CD4-positive, CD25-positive, alpha-beta regulatory T cell (primary cell): Measurements from ENCODE around the gene GTPBP1. TPM values are rescaled to one million over a fixed set of nuclear protein-coding genes. Genes with fewer than 3 reads are reported as not detected.

Experiments used
- ATAC-seq, 2 donors: fragments of 150-1000 bp; cut with Tn5 transposase; one replicate each; pipeline ENCODE4 v1.10.0; 2021; ENCODE audit warnings: low read depth in 2 of 2, moderate number of reproducible peaks in 2 of 2, moderate library complexity in 1 of 2
- DNase-seq, 3 donors: peaks; one replicate each; pipeline versions ENCODE4 v3.0.0 to v3.0.0-alpha.2; 2012 to 2022; ENCODE audit warnings: mixed read lengths in 1 of 3
- H3K27ac ChIP-seq: one replicate; pipeline ENCODE4 v1.7.0; 2013; ENCODE audit warnings: mild to moderate bottlenecking, low read length; ENCODE audit not compliant: insufficient read depth, poor library complexity, severe bottlenecking
- H3K27me3 ChIP-seq: one replicate; pipeline ENCODE4 v1.7.0; 2013; ENCODE audit warnings: low read length; ENCODE audit not compliant: control insufficient read depth, insufficient read depth
- H3K36me3 ChIP-seq: one replicate; pipeline ENCODE4 v1.7.0; 2013; ENCODE audit warnings: mild to moderate bottlenecking, low read length, moderate library complexity; ENCODE audit not compliant: control insufficient read depth, insufficient read depth
- H3K4me1 ChIP-seq: 2 replicates; pipeline ENCODE4 v1.7.0; 2013; ENCODE audit warnings: mild to moderate bottlenecking, low read length; ENCODE audit not compliant: insufficient read depth, control insufficient read depth, poor library complexity, severe bottlenecking
- H3K4me3 ChIP-seq: one replicate; pipeline ENCODE4 v1.7.0; 2013; ENCODE audit warnings: low read depth, mild to moderate bottlenecking, low read length, moderate library complexity
- H3K9me3 ChIP-seq, 2 experiments: 1 replicate in 1 of 2; 2 replicates in 1 of 2; pipeline ENCODE4 v1.7.0; 2013; ENCODE audit warnings: low read length in 2 of 2, mild to moderate bottlenecking in 1 of 2, moderate library complexity in 1 of 2; ENCODE audit not compliant: control insufficient read depth in 2 of 2
- H3K27ac Mint-ChIP-seq, 3 donors: one replicate each; pipeline ENCODE4 v1.8.0; 2020 to 2022; ENCODE audit warnings: mild to moderate bottlenecking in 3 of 3, mixed read lengths in 3 of 3, moderate library complexity in 2 of 3
- H3K27me3 Mint-ChIP-seq: one replicate; pipeline ENCODE4 v1.8.0; 2022; ENCODE audit warnings: mild to moderate bottlenecking, mixed read lengths
- H3K36me3 Mint-ChIP-seq: one replicate; pipeline ENCODE4 v1.8.0; 2020; ENCODE audit warnings: mixed read lengths
- H3K4me1 Mint-ChIP-seq, 4 donors: one replicate each; pipeline ENCODE4 v1.8.0; 2020 to 2022; ENCODE audit warnings: mixed read lengths in 4 of 4, mild to moderate bottlenecking in 1 of 4
- H3K4me3 Mint-ChIP-seq, 4 donors: one replicate each; pipeline ENCODE4 v1.8.0; 2020 to 2022; ENCODE audit warnings: mild to moderate bottlenecking in 4 of 4, mixed read lengths in 4 of 4, moderate library complexity in 3 of 4
- H3K9me3 Mint-ChIP-seq, 7 donors: one replicate each; pipeline ENCODE4 v1.8.0; 2020 to 2022; ENCODE audit warnings: mixed read lengths in 7 of 7, mild to moderate bottlenecking in 3 of 7, moderate library complexity in 2 of 7
- polyA plus RNA-seq, 4 donors: library from polyadenylated mRNA; unstranded; fragments of 300-500 nt; fragmentation: Illumina TruSeq; gene quantifications; one replicate each; pipeline ENCODE4 v1.2.3, GENCODE V29; 2021
- total RNA-seq: library from RNA; stranded (reverse); gene quantifications from one replicate; pipeline ENCODE4 v1.2.3, GENCODE V29; 2022

Gene GTPBP1
- total and polyA plus RNA-seq, 5 donors from 2014 or later: 25.4 to 285 (median 25.8) TPM

DNA sequence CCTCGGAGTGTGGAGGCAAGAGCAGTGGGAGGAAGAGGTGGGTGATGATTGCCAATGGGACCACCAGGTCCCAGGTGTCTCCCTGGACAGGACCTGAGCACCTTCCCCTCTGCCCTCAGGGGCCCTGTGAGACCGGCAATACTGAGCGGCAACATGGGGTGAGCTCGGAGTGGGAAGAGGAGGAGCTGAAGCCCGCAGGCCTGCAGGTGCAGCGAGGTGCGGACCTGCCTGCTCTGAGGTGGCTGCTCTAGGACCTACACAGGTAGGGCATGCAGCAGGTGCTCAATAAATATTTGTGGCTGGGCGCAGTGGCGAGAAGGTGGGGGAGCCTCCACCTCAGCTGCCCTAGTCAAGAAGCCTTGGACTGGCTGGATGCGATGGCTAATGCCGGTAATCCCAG is 62.3 kb downstream of the GTPBP1 start:
- no peak overlapping the region for H3K27ac ChIP-seq
- H3K4me3 Mint-ChIP-seq: no peak overlapping the region
- H3K36me3 Mint-ChIP-seq: no peaks in the 10 kb centered on the region
- no peaks in the 10 kb centered on the region for H3K36me3 ChIP-seq
- H3K4me1 ChIP-seq: peaks cover 4% of the 10 kb centered on the region
- no peak overlapping the region for H3K4me3 ChIP-seq
- no peaks in the 10 kb centered on the region for H3K9me3 Mint-ChIP-seq
- H3K27me3 ChIP-seq: no peaks in the 10 kb centered on the region
- H3K27ac Mint-ChIP-seq: no peak overlapping the region
- no peaks in the 10 kb centered on the region for H3K27me3 Mint-ChIP-seq
- no peaks in the 10 kb centered on the region for H3K9me3 ChIP-seq
- H3K4me1 Mint-ChIP-seq: peaks cover 0 to 9% (median 2%) of the 10 kb centered on the region in 4 donors
- DNase-seq: no peak
- ATAC-seq: no peak

- H3K27me3 ChIP-seq: no peaks in the 10 kb centered on the region
- Mint-ChIP-seq H3K4me1 (peaks cover 0 to 9% (median 2%) of the 10 kb centered on the region in 4 donors), H3K27ac (peak overlapping the region in 1 of 3 donors; percentile 74), H3K4me3 (no peak overlapping the region), H3K36me3 (no peaks in the 10 kb centered on the region), H3K9me3 (no peaks in the 10 kb centered on the region), H3K27me3 (no peaks in the 10 kb centered on the region)
- H3K4me3 ChIP-seq: no peak overlapping the region
- H3K36me3 ChIP-seq: no peaks in the 10 kb centered on the region
- H3K4me1 ChIP-seq: peaks cover 4% of the 10 kb centered on the region
- H3K27ac ChIP-seq: no peak overlapping the region
- DNase-seq (no peak), ATAC-seq (no peak)
- H3K9me3 ChIP-seq: no peaks in the 10 kb centered on the region
Measured at GRCh38 chr22:38770257-38770949, 64.7 kb downstream of the GTPBP1 start.

- H3K4me3 ChIP-seq: no peak overlapping the region
- no peak for ATAC-seq
- no peaks in the 10 kb centered on the region for H3K9me3 ChIP-seq
- DNase-seq: no peak
- H3K27me3 ChIP-seq: no peaks in the 10 kb centered on the region
- H3K9me3 Mint-ChIP-seq: no peaks in the 10 kb centered on the region
- no peak overlapping the region for H3K27ac Mint-ChIP-seq
- H3K27me3 Mint-ChIP-seq: no peaks in the 10 kb centered on the region
- peaks cover 4% of the 10 kb centered on the region for H3K4me1 ChIP-seq
- no peak overlapping the region for H3K27ac ChIP-seq
- no peaks in the 10 kb centered on the region for H3K36me3 ChIP-seq
- H3K36me3 Mint-ChIP-seq: no peaks in the 10 kb centered on the region
- H3K4me3 Mint-ChIP-seq: no peak overlapping the region
- peaks cover 0 to 3% (median 1%) of the 10 kb centered on the region in 4 donors for H3K4me1 Mint-ChIP-seq
Measured at GRCh38 chr22:38772623-38772873, 66.8 kb downstream of the GTPBP1 start.

GRCh38 chr22:38773363-38773946 is 67.7 kb downstream of the GTPBP1 start:
- Histone ChIP-seq H3K4me3 (no peak overlapping the region), H3K9me3 (no peaks in the 10 kb centered on the region), H3K27me3 (no peaks in the 10 kb centered on the region), H3K4me1 (peaks cover 4% of the 10 kb centered on the region), H3K27ac (no peak overlapping the region), H3K36me3 (no peaks in the 10 kb centered on the region)
- no peak for ATAC-seq
- DNase-seq: no peak
- Mint-ChIP-seq H3K36me3 (peaks cover 3% of the 10 kb centered on the region), H3K4me3 (no peak overlapping the region), H3K27me3 (no peaks in the 10 kb centered on the region), H3K4me1 (peaks cover 0 to 3% (median 3%) of the 10 kb centered on the region in 4 donors), H3K9me3 (no peaks in the 10 kb centered on the region), H3K27ac (peak overlapping the region in 1 of 3 donors; percentile 67)

- Histone ChIP-seq H3K4me3 (no peak overlapping the region), H3K9me3 (no peaks in the 10 kb centered on the region), H3K27me3 (no peaks in the 10 kb centered on the region), H3K27ac (no peak overlapping the region), H3K36me3 (peaks cover 2% of the 10 kb centered on the region), H3K4me1 (no peaks in the 10 kb centered on the region)
- H3K27me3 Mint-ChIP-seq: no peaks in the 10 kb centered on the region
- ATAC-seq: no peak
- DNase-seq: no peak
- peaks cover 0 to 3% (median 0%) of the 10 kb centered on the region in 4 donors for H3K4me1 Mint-ChIP-seq
- peaks cover 4% of the 10 kb centered on the region for H3K36me3 Mint-ChIP-seq
- H3K9me3 Mint-ChIP-seq: no peaks in the 10 kb centered on the region
- H3K4me3 Mint-ChIP-seq: no peak overlapping the region
- peak overlapping the region in 1 of 3 donors; percentile 43 for H3K27ac Mint-ChIP-seq
Measured at GRCh38 chr22:38774496-38775166, 68.9 kb downstream of the GTPBP1 start.

GRCh38 chr22:38775656-38776055 is 69.9 kb downstream of the GTPBP1 start:
- no peaks in the 10 kb centered on the region for H3K9me3 ChIP-seq

DNA sequence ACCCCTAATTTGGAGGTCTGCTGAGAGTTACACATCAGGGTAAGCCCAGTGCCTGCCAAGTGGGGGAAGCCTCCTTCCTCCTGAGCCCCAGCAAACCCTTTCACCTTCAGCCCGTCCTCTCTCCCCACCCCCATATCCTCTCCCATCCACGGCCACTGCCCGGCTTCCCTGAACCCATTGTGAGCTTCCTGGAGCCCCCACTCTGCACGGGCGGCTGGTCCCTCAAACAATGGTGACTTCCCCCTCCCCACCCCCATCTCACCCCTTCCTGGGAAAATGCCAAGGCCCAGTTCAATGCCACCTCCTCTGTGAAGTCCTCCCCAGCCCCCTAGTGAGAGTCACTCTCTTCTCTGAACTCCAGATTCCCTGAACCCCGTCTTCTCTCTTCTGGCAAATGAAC is 70.3 kb downstream of the GTPBP1 start:
- no peaks in the 10 kb centered on the region for H3K27me3 ChIP-seq
- no peaks in the 10 kb centered on the region for H3K9me3 Mint-ChIP-seq

More at GRCh38 chr22:38775656-38776055, 69.9 kb downstream of the GTPBP1 start:
- peaks cover 8% of the 10 kb centered on the region for H3K36me3 ChIP-seq
- no peaks in the 10 kb centered on the region for H3K27me3 Mint-ChIP-seq
- no peaks in the 10 kb centered on the region for H3K9me3 Mint-ChIP-seq
- H3K27me3 ChIP-seq: no peaks in the 10 kb centered on the region
- H3K36me3 Mint-ChIP-seq: peaks cover 4% of the 10 kb centered on the region
- H3K27ac Mint-ChIP-seq: no peak overlapping the region
- H3K27ac ChIP-seq: no peak overlapping the region
- H3K4me3 ChIP-seq: no peak overlapping the region
- no peaks in the 10 kb centered on the region for H3K4me1 ChIP-seq
- H3K4me1 Mint-ChIP-seq: peaks cover 0 to 3% (median 0%) of the 10 kb centered on the region in 4 donors
- ATAC-seq (no peak), DNase-seq (no peak)
- no peak overlapping the region for H3K4me3 Mint-ChIP-seq

More for the DNA sequence above, 70.3 kb downstream of the GTPBP1 start:
- Mint-ChIP-seq H3K4me3 (no peak overlapping the region), H3K36me3 (peaks cover 4% of the 10 kb centered on the region), H3K4me1 (peaks cover 0 to 3% (median 0%) of the 10 kb centered on the region in 4 donors), H3K27ac (no peak overlapping the region), H3K27me3 (no peaks in the 10 kb centered on the region)
- Histone ChIP-seq H3K27ac (no peak overlapping the region), H3K4me3 (no peak overlapping the region), H3K36me3 (peaks cover 8% of the 10 kb centered on the region), H3K4me1 (no peaks in the 10 kb centered on the region), H3K9me3 (no peaks in the 10 kb centered on the region)
- ATAC-seq (no peak), DNase-seq (no peak)
